GM18499 (cell line): ENCODE results near the gene ROCK1.
A peak's percentile ranks its signal among the peaks of the same experiment; 100 is the strongest.

ENCODE experiments used
- ATAC-seq: cut with Tn5 transposase; IDR thresholded peaks from one replicate; pipeline ENCODE4 v1.9.1; 2021; ENCODE audit warnings: moderate number of reproducible peaks; ENCODE audit not compliant: insufficient read depth, unreplicated experiment

Gene ROCK1

GRCh38 chr18:21109936-21110712, 1.5 kb downstream of the ROCK1 start:
- no peak for ATAC-seq

GRCh38 chr18:21105936-21106335, 5.7 kb downstream of the ROCK1 start:
- ATAC-seq, result no peak

DNA sequence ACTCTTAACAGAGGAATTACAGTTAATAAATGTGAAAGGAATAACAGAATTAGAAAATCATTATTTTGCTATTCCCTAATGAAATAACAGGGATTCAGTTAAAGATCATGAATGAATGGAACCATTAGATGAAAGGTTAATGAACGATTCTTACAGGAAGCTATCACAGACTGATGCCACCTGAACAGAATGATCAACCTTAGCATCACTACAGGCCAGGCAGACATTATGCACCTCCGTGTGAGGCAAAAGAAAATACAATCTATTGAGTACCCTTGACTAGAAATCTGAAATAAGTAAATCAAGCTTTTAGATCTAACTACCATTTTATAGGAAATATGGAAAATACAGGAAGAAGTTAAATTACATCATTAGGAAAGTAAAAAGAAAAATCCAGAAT, 10.4 kb downstream of the ROCK1 start:
- ATAC-seq, result no peak

DNA sequence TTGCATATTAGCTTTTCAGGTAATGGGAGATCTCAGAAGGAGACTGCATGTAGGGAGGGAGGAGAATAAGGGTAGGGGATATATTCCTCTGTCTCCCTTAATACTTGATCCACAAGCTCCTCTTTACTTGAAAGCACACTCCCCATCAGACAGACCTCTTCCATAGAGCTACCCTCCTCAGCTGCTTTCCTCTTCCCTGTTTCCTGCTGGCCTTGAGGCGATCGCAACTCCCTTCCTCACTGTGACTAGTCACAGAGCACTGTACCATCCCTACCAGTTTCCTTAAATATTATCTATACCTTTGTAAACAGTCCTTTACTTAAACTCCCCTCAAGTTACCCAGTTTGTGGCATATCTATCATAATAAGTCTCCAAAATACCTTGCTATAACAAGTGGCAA, 10.9 kb downstream of the ROCK1 start:
- ATAC-seq, result no peak

DNA sequence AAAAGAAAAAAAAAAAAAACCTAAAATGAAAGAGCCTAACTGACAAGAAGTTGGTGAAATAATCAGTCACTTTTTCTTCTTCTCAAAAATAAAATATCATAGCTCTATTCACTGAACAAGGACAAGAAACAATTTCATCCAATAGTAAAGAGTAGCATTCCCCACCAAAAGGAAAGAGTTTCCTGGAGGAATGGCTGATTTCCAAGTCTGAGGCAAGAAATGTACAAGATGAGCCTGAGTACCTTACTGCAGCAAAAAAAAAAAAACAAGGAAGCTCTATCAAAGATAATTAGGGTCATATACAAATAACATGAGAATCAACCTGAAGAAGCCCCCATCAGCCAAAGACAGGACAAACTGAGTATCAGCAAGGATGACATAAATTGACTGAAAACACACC, 11.5 kb downstream of the ROCK1 start:
- no peak for ATAC-seq

DNA sequence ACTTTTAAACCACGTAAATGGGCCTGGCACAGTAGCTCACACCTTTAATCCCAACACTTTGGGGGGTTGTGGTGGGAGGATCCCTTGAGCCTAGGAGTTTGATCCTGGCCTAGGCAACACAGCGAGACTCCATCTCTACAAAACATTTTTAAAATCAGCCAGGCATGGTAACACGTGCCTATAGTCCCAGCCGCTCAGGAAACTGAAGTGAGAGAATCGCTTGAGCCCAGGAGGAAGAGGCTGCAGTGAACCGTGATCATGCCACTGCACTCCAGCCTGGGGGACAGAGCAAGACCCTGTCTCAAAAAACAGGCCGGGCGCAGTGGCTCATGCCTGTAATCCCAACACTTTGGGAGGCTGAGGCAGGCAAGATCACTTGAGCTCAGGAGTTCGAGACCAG, 12.2 kb downstream of the ROCK1 start:
- ATAC-seq, result peak; percentile 39

GRCh38 chr18:21096760-21097159, 14.9 kb downstream of the ROCK1 start:
- no peak for ATAC-seq

GRCh38 chr18:21093133-21093532, 18.5 kb downstream of the ROCK1 start:
- no peak for ATAC-seq

DNA sequence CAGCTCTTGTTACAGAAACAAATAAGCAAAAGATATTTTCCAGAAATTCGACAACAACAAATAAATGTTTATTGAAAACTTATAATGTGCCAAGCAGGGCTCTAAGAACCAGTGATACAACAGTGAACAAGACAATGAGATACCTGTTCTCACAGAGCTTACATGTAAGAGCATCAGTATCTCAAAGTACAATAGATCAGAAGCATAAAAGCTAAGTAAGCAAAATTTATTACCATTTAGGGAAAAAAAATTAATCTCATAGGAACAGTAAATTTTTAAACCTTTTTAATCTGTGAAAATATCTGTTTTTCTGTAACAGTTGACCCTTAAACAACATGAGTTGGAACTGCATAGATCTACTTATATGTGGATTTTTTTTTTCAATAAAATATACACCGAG, 20.9 kb downstream of the ROCK1 start:
- no peak for ATAC-seq

DNA sequence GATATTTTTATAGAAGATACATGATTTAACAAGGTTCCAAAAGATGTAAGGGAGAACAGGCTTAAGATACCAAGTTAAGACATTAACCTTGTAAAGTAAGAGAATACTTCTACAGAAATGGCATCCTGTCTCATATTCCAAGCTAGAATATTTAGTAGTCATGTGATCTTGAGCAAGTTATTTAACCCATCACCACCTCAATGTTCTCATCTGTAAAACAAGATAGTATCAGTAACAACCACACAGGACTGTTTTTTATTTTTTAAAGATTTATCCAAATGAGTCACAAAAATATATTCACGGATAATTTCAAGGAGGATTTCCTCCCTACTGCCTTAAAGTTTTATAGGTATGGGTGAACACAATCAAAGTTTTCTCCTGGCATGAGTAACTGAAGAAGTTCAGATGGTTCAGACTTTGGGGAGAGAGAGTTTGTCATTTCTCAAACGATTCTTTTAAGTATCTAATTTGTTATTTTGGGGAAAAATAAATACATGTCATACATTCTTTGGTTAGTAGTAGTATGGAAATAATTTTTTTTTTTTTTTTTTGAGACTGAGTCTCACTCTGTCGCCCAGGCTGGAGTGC, 25.9 kb downstream of the ROCK1 start:
- ATAC-seq, result no peak

- no peak for ATAC-seq
These were observed 27.0 kb downstream of the ROCK1 start for GRCh38 chr18:21084511-21085078.

DNA sequence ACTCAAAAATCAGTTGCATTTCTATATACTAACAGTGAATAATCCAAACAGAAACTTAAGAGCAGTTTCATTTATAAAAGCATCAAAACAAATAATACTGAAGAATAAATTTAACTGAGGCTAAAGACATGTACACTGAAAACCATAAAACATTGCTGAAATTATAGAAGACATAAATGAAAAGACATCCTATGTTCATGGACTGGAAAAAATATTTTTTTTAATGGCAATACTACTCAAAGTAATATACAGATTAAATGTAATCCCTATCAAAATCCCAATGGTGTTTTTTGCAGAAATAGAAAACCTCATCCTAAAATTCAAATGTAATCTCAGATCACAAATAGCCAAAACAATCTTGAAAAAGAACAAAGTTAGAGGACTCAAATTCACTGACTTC, 28.6 kb downstream of the ROCK1 start:
- no peak for ATAC-seq

DNA sequence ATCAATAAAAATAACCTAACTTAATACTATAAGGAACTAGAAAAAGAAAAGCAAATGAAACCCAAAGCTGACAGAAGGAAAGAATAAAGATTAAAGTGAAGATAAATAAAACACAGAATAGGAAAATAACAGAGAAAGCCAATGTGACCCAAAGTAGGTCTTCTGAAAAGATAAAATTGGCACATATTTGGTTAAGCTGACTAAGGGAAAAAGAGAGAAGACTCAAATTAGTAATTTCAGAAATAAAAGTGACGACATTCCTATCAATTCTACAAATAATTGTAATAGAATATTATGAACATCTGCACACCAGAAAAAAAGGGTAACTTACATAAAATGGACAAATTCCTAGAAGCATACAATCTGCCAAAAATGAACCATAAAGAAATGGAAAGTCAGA, 30.2 kb downstream of the ROCK1 start:
- ATAC-seq, result no peak

DNA sequence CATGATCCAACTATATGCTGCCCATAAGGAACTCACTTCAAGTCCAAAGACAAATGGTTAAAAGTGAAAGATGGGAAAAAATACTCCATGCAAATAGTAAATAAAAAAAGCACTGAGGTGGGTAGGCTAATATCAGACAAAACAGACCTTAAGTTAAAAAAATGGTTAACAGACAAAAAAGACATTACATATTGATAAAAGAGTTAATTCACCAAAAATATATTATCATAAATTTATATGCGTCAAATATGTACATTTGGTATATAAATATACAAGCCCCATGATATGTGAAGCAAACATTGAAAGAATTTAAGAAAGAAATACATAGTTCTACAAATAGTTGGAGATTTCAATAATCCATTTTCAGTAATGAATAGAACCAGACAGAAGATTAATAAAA, 31.0 kb downstream of the ROCK1 start:
- no peak for ATAC-seq

DNA sequence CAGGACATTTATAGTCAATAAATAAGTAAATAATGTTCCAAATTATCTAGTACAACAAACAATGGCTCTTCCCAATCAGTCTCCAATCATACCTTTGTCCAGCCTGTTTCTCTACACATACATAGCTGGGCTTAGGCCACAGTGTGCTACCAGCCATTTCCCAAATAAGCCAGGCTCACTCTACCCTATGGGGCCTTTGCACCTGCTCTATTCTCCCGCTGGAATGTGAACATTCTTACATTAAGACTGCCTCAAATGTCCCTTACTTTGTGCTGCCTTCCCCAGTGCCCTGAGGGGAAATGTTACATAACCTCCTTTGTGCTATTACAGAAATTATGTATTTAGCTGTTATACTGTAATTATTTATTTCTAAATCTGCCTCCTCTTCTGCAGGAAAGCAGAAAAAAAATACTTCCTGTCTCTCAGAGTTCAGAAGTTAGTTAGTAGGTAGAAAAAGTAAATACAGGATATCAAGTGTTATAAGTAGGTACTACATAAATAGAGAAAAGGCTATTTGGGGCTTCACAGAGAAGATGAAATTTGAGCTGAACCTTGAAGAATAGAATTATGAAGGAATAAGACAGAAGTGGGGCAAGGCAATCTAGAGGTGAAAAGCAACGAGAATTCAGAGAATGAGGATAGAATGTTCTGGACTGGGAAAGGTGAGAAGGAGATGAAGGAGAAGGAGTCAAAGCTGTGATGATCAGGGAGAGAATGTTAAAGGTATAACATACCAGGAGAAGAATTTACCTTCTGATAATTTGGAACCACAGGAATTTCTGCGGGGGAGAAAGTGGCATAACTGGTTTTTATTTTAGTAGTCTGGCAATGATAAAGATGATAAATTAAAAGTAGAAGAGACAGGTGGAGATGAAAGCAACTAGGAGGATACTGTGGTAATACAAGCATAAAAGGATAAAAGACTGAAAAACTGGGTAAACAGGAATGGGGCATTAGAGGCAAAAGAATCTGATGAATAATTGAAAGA, 37.0 kb downstream of the ROCK1 start:
- ATAC-seq, result no peak

- ATAC-seq, result no peak
These were observed 38.4 kb downstream of the ROCK1 start for GRCh38 chr18:21073180-21073579.

DNA sequence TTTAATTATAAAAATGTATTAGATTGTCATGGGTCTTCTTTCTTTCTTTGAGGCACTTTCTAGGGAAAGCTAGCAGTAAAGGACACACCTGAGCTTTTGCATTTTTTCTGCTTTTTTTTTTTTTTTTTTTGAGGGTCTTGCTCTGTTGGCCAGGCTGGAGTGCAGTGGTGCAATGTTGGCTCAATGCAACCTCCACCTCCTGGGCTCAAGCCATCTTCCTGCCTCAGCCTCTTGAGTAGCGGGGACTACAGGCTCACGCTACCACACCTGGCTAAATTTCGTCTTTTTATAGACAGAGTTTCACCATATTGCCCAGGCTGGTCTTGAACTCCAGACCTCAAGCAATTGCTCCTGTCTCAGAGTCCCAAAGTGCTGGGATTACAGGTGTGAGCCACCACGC, 40.5 kb downstream of the ROCK1 start:
- ATAC-seq, result no peak

- no peak for ATAC-seq
These were observed 42.1 kb downstream of the ROCK1 start for GRCh38 chr18:21069468-21069867.

- no peak for ATAC-seq
These were observed 47.3 kb downstream of the ROCK1 start for GRCh38 chr18:21064347-21064746.

- no peak for ATAC-seq
These were observed 48.6 kb downstream of the ROCK1 start for GRCh38 chr18:21063011-21063410.

DNA sequence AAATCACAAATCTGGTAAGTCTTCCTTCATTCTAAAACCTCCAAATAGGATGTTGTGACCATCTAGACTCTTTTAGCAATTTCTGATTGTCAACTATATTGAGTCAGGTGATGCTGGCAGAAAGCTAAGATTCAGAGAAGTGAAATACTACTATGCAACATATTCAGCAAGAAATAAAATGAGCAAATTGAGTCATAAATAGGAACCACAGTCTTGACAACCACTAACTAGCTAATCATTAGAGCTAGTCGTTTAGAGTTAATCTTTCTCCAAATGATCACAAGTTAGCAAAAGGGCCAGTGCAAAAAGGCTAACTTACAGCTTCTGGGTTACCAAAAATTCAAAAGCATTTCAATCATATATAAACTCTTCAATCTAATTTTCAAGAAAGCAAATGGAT, 54.5 kb downstream of the ROCK1 start:
- no peak for ATAC-seq
